ENCODE data around the gene SNRNP200.

Gene SNRNP200

DNA sequence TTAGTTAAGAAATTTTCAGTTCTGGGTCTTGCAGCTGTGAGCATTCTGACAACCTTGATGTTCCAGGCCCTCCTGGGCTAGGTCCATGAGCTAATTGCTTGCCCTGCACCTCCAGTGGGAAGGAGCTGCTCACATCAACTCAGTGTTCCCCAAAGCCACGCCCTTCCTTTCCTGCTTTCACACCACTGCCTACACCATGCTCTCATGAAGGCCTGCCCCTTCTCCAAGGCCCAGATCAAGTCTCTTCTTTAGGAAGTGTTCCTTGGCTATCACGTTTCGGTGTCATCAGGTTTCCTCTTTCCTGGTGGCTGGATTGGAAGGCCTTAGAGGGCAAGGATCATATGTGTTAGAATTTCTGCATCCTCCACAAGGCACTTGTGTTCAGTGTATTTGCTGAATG lies 58.3 kb downstream of the SNRNP200 start:
- no peak for DNase-seq

GRCh38 chr2:96245609-96246390 lies 59.5 kb downstream of the SNRNP200 start:
- DNase-seq, result no peak

DNA sequence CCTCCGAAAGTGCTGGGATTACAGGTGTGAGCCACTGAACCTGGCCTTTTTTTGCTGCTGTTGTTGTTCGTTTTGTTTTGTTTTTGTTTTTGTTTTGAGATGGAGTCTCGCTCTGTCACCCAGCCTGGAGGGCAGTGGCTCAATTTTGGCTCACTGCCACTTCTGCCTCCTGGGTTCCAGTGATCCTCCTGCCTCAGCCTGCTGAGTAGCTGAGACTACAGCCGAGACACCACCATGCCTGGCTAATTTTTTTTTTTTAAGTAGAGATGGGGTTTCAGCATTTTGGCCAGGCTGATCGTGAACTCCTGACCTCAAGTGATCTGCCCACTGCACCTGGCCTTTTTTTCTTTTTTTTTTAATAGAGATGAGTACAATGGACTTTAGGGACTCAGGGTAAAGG lies 61.5 kb downstream of the SNRNP200 start:
- DNase-seq, result no peak

DNA sequence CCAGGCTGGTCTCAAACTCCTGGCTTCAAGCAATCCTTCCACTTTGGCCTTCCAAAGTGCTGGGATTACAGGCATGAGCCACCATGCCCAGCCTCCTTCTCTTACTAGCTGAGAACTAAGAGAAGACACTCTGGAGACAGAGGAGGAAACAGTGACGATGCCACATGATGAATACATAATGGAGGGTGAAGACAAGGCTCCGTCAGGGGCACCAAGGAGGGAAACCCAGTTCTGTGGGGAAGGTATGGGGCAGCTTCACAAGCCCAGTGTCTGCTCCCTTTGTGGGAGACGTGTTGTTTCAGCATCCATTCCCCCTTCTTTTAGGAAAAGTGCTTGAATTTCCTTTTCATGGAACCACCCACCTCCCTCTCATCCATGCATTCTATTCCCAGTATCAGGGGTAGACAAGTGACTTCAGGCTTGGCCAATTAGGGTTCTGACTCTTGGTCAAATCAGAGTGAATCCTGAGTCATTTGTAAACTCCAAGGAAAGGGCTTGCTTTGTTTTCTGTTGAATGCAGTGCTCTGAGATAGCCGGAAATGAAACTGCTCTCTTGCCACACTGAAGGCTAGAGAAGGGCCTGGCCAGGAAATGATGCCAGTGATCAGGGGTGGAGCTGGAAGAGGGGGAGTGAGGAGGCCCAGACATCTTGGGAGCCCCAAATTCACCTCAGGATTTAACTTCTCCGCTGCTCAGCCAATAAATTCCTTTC lies 63.3 kb downstream of the SNRNP200 start:
- peak; percentile 20 for DNase-seq

- DNase-seq, result no peak
Measured at GRCh38 chr2:96241227-96241626, 64.1 kb downstream of the SNRNP200 start.

DNA sequence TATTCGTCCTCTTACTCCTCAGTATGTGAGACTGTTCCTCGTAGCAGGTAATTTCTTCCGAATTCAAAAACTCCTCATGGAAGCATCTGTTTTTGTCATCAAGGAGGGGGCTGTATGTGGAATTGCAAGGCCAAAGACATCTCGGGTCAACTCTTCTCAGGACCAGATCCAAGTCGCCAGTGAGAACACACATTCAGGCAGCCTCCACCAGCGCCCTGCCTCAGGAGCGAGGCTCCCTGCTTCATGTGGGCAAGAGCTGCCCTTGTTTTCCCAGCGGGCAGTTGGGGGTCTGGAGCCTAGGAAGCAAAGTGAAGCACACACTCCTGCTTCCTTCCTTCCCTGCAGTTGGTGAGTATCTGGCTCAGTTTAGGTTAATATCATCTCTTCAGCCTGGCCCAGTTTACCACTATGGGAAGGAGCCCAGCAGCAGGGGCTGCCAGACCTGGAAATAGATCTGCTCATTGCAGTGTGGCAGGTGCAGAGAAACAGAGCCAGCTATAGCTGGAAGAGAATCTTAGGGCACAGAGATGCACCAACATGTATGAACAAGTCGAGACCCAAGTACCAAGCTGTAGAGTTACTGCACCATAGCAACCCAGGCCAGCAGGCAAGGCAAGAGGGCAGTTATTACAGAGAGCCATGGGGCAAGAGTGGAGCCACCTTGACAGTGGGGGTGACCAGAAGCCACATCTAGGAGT lies 64.9 kb downstream of the SNRNP200 start:
- no peak for DNase-seq

DNA sequence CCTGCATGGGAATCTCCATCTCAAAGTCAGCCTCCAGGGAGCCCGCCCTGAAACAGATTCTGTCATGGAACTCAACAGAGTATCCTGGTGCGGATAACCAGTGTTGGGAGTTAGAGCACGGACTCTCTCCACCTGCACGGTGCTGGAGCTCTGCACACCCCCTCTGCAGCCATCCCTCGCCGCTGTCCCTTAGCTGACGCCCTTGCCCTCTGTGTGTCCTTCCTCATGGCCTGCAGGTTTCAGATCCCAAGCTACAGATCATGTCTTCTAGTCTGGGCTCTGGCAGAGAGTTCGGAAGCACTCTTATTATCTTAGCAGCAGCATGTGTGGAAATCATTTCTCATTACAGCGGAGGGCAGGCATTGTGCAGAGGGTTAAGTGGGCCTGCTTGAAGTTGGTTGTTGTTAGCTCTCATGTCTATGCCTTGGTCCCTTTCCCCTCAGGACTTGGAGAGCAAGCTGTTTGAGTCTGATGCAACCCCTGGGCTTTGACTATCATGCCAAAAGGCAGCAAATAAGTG lies 65.5 kb downstream of the SNRNP200 start:
- DNase-seq, result no peak

DNA sequence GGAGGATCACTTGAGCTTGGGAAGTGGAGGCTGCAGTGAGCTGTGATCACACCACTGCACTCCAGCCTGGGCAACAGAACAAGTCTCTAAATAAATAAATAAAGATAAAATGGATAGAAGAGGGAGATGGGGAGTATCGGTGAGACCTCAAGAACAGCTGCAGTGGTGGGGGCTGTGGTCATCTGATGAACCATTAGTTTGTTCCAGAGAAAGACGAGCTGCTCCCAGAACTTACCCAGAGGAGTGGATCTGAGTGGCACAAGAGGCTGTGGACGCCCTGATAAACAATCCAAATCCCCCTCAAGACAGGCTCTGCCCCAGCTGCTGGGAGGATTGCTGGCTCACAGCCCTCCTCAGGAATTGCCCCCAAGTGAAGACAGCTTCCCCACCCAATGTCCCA lies 66.3 kb downstream of the SNRNP200 start:
- DNase-seq, result no peak

GRCh38 chr2:96238266-96238665 lies 67.1 kb downstream of the SNRNP200 start:
- no peak for DNase-seq

DNA sequence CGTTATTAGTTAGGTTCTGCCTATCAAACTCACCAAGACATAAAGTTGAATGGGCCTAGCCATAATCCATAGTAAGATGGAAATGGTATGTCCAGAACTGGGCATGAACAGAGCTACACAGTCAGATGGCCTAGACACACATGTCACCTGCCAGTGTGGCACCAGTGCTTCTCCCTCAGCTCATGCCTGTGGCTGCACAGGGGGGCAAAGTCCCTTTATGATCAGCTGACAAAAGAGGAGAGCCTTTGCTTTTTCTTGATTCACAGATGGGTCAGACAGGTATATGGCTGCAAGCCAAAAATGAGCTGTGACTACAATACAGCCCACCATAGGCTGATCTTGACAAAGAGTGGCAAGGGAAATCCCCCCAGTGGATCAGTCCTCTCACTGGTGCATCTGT lies 68.5 kb downstream of the SNRNP200 start:
- DNase-seq, result no peak

GRCh38 chr2:96233880-96234316 lies 71.4 kb downstream of the SNRNP200 start:
- no peak for DNase-seq

DNA sequence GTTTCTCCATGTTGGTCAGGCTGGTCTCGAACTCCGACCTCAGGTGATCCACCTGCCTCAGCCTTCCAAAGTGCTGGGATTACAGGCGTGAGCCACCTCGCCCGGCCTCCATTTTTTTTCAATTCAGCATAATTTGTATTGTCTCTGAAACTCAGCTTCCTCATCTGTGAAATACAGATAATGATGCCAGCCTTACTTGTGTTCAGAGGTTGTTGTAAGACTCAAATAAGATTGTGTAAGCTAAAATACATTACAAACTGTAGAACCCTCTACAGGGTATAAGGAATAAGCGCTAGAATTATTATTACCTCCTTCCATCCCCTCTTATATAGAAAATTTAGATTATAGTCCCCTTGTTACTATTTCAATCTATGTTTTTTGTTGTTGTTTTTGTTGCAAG lies 71.9 kb downstream of the SNRNP200 start:
- no peak for DNase-seq

DNA sequence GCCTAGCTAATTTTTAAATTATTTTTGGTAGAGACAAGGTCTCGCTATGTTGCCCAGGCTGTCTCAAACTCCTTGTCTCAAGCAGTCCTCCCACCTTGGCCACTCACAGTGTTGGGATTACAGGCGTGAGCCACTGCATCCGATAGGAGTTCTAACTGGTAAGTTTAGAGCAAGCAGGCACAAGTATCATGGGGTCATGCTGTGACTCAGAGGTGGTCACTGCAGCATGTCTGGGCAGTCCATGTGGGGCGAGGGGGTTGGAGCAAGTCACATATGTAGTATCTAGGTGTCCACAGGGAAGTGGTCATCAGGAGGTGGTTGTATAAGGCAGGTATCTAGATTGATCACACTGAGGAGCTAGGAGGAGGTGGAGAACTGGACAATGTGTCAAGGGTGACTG lies 74.0 kb downstream of the SNRNP200 start:
- DNase-seq, result no peak

- DNase-seq, result no peak
Measured at GRCh38 chr2:96225016-96225533, 80.3 kb downstream of the SNRNP200 start.
